GM12864 (cell line): Measurements from ENCODE around the gene ZNF462.

Experiments
- DNase-seq: peaks from one replicate; pipeline ENCODE4 v3.0.0-alpha.2; 2011; ENCODE audit warnings: low read depth
- H3K4me3 ChIP-seq: 2 replicates; pipeline ENCODE4 v1.5.1; 2011; ENCODE audit warnings: mild to moderate bottlenecking, low read depth, low read length, control low read depth
- TF ChIP-seq, protein P1 (sequence below): IDR thresholded peaks from 2 replicates; pipeline ENCODE4 v1.5.1; 2011; ENCODE audit warnings: low read depth, mild to moderate bottlenecking, moderate library complexity, low read length, control low read depth, inconsistent platforms; ENCODE audit errors: missing control alignments

Gene ZNF462

DNA sequence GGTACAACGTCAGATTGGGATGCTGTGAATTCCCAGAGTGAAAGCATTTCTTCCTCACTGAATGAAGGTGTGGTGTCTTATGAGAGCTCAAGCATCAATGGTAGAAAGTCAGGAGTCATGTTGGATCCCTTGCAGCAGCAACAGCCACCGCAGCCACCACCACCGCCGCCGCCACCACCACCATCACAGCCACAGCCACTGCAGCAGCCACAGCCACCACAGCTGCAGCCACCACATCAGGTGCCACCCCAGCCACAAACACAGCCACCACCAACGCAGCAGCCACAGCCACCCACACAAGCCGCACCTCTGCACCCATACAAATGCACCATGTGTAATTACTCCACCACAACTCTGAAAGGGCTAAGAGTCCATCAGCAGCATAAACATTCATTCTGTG lies 62.4 kb downstream of the ZNF462 start:
- H3K4me3 ChIP-seq: no peak overlapping the region
- DNase-seq: no peak
- TF ChIP-seq, protein P1, sequence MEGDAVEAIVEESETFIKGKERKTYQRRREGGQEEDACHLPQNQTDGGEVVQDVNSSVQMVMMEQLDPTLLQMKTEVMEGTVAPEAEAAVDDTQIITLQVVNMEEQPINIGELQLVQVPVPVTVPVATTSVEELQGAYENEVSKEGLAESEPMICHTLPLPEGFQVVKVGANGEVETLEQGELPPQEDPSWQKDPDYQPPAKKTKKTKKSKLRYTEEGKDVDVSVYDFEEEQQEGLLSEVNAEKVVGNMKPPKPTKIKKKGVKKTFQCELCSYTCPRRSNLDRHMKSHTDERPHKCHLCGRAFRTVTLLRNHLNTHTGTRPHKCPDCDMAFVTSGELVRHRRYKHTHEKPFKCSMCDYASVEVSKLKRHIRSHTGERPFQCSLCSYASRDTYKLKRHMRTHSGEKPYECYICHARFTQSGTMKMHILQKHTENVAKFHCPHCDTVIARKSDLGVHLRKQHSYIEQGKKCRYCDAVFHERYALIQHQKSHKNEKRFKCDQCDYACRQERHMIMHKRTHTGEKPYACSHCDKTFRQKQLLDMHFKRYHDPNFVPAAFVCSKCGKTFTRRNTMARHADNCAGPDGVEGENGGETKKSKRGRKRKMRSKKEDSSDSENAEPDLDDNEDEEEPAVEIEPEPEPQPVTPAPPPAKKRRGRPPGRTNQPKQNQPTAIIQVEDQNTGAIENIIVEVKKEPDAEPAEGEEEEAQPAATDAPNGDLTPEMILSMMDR: no peak

DNA sequence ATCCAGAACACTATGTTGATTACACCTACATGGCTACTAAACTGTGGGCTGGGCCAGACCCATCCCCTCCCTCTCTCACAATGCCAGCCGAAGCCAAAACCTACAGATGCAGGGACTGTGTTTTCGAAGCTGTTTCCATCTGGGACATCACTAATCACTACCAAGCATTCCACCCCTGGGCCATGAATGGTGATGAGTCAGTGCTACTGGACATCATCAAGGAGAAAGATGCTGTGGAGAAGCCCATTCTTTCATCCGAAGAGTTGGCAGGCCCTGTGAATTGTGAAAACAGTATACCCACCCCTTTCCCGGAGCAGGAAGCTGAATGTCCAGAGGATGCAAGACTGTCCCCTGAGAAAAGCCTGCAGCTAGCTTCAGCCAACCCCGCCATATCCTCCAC lies 65.0 kb downstream of the ZNF462 start:
- DNase-seq: no peak
- no peak overlapping the region for H3K4me3 ChIP-seq
- TF ChIP-seq, protein P1: no peak

DNA sequence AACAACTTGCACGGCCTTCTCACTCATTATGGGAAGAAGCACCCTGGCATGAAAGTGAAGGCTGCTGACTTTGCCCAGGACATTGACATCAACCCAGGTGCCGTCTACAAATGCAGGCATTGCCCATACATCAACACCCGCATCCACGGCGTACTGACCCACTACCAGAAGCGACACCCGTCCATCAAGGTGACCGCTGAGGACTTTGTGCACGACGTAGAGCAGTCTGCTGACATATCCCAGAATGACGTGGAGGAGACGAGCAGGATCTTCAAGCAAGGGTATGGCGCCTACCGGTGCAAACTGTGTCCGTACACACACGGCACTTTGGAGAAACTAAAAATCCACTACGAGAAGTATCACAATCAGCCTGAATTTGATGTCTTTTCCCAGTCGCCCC lies 65.4 kb downstream of the ZNF462 start:
- DNase-seq: no peak
- no peak overlapping the region for H3K4me3 ChIP-seq
- TF ChIP-seq, protein P1: no peak

DNA sequence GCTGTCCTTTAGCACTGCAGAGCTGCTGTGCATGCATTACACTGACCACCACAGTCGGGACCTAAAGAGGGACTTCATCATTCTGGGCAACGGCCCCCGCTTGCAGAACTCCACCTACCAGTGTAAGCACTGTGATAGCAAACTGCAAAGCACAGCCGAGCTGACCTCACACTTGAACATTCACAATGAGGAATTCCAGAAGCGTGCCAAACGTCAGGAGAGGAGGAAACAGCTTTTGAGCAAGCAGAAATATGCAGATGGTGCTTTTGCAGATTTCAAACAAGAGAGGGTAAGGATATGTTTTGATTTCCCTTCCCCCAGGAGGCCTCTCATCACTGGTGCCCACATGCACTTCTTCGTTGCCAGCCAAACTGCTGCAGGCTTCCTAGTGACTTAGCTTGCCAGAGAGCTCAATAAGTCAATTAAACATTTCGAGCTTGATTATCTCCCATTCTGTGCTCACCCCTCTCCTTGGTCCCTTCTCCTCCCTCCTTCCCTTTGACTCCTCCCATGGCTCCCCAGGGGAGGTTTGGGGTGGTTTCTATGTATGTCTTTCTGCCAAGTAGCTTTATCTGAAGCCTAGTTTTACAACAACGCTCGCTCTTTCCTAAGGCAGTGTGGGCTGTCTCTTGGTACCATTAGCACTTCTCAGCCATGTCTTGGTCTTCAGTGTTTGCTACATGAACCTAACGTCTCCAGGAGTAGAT lies 66.7 kb downstream of the ZNF462 start:
- no peak overlapping the region for H3K4me3 ChIP-seq
- no peak for DNase-seq
- TF ChIP-seq, protein P1: no peak

DNA sequence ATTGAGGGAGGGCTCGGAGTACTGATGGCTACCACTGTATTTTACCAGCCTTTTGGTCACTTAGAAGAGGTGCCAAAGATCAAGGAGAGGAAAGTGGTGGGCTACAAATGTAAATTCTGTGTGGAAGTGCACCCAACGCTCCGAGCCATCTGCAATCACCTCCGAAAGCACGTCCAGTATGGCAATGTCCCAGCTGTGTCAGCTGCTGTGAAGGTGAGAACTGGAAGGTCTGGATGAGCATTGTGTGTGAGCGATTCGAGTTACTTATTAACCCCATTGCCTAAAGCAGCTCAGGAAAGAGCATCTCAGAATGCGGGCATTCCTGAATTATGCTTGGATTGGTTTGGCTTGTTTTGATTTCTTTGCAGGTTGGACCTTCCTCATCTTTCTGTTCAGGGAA lies 67.5 kb downstream of the ZNF462 start:
- TF ChIP-seq, protein P1: no peak
- H3K4me3 ChIP-seq: no peak overlapping the region
- DNase-seq: no peak

DNA sequence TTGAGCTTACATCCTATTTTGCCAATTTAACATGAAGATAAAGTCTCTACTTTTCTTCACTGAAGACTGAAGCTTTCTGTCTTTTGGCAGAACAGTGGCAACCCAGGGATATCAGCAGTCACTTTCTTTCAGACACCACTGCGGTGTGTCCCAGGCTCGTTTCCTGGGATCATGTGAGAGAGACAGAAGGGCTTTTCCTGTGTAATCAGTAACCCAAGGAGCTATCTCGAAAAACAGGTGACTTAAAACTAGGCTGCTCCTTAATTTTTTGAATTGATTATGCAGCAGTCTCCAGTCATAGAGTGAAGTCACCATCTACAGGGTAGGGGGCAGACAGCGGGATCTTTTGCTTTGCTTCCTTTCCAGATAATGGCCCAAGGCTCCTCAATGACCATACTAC lies 68.5 kb downstream of the ZNF462 start:
- no peak overlapping the region for H3K4me3 ChIP-seq
- DNase-seq: no peak
- TF ChIP-seq, protein P1: no peak

DNA sequence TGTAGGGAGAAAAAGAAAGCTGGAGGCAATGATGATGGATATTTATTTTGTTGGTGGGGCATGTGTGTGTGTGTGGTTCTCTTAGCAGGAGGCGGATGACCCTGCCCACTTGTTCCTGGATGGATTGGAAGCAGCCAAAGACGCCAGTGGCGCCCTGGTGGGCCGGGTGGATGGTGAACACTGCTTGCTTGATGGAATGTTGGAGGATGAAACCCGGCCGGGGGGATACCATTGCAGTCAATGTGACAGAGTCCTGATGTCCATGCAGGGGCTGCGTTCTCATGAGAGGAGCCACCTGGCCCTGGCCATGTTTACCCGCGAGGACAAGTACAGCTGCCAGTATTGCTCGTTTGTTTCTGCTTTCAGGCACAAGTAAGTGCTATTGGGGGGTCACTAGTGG lies 69.2 kb downstream of the ZNF462 start:
- H3K4me3 ChIP-seq: no peak overlapping the region
- no peak for DNase-seq
- TF ChIP-seq, protein P1: no peak
